Ishikawa (cell line): ENCODE data around the gene CDH23.

Experiments
- CEBPB ChIP-seq: IDR thresholded peaks from 2 replicates; pipeline ENCODE4 v1.6.1; 2012
- CREB1 ChIP-seq: IDR thresholded peaks from 2 replicates; pipeline ENCODE4 v1.6.1; 2012; ENCODE audit warnings: low read depth
- EGR1 ChIP-seq: IDR thresholded peaks from 2 replicates; pipeline ENCODE4 v1.6.1; 2012
- EP300 ChIP-seq: IDR thresholded peaks from 2 replicates; pipeline ENCODE4 v1.6.1; 2012; ENCODE audit warnings: borderline replicate concordance
- FOXM1 ChIP-seq: IDR thresholded peaks from 2 replicates; pipeline ENCODE4 v1.6.1; 2012; ENCODE audit warnings: low read depth, borderline replicate concordance
- NFIC ChIP-seq: IDR thresholded peaks from 2 replicates; pipeline ENCODE4 v1.6.1; 2012
- RAD21 ChIP-seq: IDR thresholded peaks from 2 replicates; pipeline ENCODE4 v1.6.1; 2012; ENCODE audit warnings: low read depth
- TAF1 ChIP-seq: IDR thresholded peaks from 2 replicates; pipeline ENCODE4 v1.6.1; 2012; ENCODE audit warnings: low read depth, mild to moderate bottlenecking
- TCF12 ChIP-seq: IDR thresholded peaks from 2 replicates; pipeline ENCODE4 v1.6.1; 2012; ENCODE audit warnings: low read depth
- TEAD4 ChIP-seq: IDR thresholded peaks from 2 replicates; pipeline ENCODE4 v1.6.1; 2012
- YY1 ChIP-seq: IDR thresholded peaks from 2 replicates; pipeline ENCODE4 v1.6.1; 2012; ENCODE audit warnings: low read depth
- ZBTB7A ChIP-seq: IDR thresholded peaks from 2 replicates; pipeline ENCODE4 v1.6.1; 2012; ENCODE audit warnings: low read depth
- TF ChIP-seq, protein P1 (sequence below): IDR thresholded peaks from 2 replicates; pipeline ENCODE4 v1.6.1; 2012; ENCODE audit warnings: low read depth, mild to moderate bottlenecking
- TF ChIP-seq, protein P2 (sequence below): IDR thresholded peaks from 2 replicates; pipeline ENCODE4 v1.6.1; 2012
- TF ChIP-seq, protein P3 (sequence below): IDR thresholded peaks from 2 replicates; pipeline ENCODE4 v1.6.1; 2012

Gene CDH23

DNA sequence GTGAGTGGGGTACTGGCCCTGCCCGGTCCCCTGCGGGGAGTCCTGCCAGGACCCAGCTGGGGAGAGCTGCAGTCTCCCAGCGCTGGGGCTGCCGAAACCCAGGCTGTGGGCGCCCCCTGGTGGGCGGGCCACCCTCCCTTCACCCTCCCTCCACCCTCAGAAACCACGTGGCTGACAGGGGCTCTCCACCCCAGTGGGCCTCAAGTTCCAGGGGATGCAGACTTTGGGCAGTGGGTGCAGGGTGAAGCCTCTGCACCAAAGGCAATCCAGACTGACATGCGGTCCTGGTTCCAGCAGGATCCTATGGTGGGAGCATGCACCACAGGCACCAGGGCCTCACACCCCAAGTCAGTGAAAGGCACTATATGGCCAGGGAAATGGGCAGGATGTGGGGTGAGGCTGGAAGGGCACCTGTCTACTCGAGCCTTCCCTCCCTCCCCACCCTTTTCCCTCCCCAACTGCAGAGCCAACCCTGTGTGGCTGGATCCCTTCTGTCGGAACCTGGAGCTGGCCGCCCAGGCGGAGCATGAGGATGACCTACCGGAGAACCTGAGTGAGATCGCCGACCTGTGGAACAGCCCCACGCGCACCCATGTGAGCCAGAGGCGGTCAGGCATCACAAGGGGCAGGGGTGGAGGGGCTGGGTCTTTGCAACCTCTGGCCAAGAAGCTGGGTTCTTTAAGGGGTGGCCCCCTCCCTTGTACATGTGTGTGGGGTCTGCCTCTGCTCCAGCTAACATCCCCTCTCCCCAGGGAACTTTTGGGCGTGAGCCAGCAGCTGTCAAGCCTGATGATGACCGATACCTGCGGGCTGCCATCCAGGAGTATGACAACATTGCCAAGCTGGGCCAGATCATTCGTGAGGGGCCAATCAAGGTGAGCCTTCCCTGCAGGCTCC is 415.5 kb downstream of the CDH23 start:
- TF ChIP-seq RAD21 (peak; percentile 81), CEBPB (0 out of 2 replicates have a peak, but pooled peaks have one; percentile 18), NFIC (peak; percentile 99), YY1 (no peak), EP300 (peak; percentile 46; the same call in 1 of the 2 replicates), TAF1 (no peak), EGR1 (no peak), ZBTB7A (peak; percentile 73; the same call in 1 of the 2 replicates), TEAD4 (0 out of 2 replicates have a peak, but pooled peaks have one; percentile 39), TCF12 (peak; percentile 62), CREB1 (no peak), FOXM1 (no peak)
- TF ChIP-seq, protein P1, sequence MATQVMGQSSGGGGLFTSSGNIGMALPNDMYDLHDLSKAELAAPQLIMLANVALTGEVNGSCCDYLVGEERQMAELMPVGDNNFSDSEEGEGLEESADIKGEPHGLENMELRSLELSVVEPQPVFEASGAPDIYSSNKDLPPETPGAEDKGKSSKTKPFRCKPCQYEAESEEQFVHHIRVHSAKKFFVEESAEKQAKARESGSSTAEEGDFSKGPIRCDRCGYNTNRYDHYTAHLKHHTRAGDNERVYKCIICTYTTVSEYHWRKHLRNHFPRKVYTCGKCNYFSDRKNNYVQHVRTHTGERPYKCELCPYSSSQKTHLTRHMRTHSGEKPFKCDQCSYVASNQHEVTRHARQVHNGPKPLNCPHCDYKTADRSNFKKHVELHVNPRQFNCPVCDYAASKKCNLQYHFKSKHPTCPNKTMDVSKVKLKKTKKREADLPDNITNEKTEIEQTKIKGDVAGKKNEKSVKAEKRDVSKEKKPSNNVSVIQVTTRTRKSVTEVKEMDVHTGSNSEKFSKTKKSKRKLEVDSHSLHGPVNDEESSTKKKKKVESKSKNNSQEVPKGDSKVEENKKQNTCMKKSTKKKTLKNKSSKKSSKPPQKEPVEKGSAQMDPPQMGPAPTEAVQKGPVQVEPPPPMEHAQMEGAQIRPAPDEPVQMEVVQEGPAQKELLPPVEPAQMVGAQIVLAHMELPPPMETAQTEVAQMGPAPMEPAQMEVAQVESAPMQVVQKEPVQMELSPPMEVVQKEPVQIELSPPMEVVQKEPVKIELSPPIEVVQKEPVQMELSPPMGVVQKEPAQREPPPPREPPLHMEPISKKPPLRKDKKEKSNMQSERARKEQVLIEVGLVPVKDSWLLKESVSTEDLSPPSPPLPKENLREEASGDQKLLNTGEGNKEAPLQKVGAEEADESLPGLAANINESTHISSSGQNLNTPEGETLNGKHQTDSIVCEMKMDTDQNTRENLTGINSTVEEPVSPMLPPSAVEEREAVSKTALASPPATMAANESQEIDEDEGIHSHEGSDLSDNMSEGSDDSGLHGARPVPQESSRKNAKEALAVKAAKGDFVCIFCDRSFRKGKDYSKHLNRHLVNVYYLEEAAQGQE: no peak
- TF ChIP-seq, protein P2, sequence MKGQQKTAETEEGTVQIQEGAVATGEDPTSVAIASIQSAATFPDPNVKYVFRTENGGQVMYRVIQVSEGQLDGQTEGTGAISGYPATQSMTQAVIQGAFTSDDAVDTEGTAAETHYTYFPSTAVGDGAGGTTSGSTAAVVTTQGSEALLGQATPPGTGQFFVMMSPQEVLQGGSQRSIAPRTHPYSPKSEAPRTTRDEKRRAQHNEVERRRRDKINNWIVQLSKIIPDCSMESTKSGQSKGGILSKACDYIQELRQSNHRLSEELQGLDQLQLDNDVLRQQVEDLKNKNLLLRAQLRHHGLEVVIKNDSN: peak; percentile 81
- TF ChIP-seq, protein P3, sequence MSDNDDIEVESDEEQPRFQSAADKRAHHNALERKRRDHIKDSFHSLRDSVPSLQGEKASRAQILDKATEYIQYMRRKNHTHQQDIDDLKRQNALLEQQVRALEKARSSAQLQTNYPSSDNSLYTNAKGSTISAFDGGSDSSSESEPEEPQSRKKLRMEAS: peak; percentile 79

DNA sequence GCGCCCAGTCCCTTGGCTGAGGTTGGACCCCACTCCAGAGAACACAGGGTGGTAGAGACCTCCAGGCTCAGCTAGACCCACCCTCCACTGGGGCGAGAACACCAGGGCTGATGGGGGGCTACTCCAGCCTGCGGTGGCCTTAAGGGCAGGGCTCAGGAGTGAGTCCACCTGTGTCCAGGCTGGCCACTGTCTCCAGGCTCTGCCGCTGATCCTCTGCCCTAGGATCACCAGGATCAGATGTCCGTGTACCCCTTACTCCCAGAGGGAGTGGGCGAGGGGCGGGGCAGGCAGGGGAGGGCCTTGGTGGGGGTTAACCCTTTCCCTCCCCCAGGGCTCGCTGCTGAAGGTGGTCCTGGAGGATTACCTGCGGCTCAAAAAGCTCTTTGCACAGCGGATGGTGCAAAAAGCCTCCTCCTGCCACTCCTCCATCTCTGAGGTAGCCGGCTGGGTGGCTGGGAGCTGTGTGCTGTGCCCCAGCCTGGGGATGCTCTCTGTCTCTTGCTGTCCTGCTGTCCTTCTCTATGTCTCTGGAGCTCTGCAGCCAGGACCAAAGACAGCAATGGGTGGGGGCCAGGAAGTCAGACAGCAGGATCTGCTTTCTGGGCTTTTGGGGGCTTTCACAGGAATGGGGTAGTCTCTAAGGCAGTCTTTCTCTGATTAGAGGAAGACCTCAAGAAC is 416.3 kb downstream of the CDH23 start:
- TF ChIP-seq FOXM1 (no peak), CEBPB (no peak), ZBTB7A (0 out of 2 replicates have a peak, but pooled peaks have one; percentile 24), EGR1 (no peak), YY1 (no peak), TAF1 (no peak), TCF12 (no peak)
- TF ChIP-seq, protein P3: no peak

DNA sequence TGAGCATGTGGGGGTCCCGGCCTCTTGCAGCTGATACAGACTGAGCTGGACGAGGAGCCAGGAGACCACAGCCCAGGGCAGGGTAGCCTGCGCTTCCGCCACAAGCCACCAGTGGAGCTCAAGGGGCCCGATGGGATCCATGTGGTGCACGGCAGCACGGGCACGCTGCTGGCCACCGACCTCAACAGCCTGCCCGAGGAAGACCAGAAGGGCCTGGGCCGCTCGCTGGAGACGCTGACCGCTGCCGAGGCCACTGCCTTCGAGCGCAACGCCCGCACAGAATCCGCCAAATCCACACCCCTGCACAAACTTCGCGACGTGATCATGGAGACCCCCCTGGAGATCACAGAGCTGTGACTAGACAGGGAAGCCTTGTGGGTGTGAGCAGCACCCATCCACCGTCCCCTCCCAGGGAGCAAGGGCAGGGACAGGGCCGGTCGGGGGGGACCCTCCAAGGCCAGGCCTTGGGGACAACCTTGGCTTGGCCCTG is 418.2 kb downstream of the CDH23 start:
- no peak for TF ChIP-seq NFIC
- no peak for TF ChIP-seq CEBPB
- TF ChIP-seq EP300: no peak
- TF ChIP-seq, protein P1: no peak
- no peak for TF ChIP-seq YY1
- TF ChIP-seq ZBTB7A: no peak
- TF ChIP-seq, protein P2: no peak
- TF ChIP-seq TAF1: no peak
- no peak for TF ChIP-seq CREB1
- no peak for TF ChIP-seq FOXM1
- TF ChIP-seq, protein P3: no peak
- TF ChIP-seq RAD21: no peak
- TF ChIP-seq TEAD4: no peak

DNA sequence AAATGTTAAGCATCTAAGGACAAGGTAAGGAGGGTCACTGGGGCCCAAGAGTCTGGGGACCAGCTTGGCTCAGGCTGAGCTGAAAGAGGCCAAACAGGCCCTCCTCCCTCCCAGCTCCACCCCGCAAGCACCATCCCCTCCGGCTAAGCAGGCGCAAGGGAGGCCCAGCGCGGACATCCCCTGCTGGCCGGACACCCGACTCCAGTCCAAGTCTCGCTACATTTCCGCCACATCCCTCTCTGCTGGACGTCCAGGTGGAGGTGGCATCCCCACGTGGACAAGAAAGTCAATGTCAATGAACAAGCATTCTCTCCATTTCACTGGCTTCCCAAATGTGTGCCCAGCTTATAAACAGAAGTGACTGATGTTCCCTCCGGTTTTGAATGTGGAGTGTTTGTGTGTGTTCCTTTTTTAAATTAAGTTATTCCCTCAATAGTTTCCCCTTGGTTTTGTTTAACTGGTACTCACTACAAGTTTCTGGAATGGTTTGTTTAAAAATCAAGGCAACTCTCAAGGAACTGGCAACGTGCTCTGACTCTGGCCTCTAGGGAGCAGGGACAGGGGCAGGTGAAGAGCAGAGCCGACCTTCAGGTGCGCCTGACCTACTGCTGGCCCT is 418.9 kb downstream of the CDH23 start:
- TF ChIP-seq, protein P2: no peak
- TF ChIP-seq NFIC (no peak), RAD21 (no peak), EGR1 (no peak), ZBTB7A (no peak), TCF12 (no peak), TEAD4 (no peak)
